ENCODE measurements around the gene KIAA0232.

KIAA0232 gene

DNA sequence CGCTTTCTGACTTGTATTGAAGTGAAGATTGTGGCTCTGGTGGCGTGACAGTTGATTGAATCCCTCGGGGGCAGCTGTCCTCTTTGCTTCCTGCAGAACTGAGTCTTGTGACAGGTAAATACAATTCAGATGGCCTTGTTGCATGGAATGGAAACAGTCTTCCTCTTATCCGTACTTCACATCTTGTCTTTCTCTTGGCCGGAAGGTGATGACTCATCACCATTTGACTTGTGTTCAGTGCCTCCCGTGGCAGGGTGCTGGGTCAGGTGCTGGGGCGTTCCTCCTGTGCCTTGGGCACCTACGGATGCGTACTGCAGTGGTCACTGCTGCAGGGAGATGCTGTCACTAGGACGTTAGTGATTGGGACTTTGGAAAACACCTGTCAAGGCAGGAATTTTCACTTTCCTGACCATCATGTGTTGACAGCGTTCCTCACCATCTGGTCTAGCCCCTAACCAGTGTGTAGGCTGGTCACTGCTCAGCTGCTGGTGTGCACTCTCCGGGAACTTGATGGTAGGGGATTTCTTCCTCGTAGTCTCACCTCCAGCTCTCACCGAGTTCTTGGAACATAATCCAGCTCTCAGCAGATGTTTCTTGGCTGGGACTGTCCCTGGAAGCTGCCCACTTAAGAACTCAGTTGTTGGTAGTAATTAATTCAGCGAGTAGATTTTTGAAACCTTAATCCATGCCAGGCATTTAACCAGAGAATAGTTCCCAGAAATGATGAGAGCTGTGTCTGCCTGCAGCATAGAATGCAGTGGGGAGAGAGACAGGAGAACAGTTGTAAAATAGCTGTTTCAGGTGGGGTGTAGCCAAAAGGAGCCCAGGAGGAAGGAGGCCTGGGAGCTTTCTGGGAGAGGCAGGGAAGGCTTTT, 134.3 kb downstream of the KIAA0232 start:
- peak; percentile 61 to 76 (median 72) for DNase-seq

DNA sequence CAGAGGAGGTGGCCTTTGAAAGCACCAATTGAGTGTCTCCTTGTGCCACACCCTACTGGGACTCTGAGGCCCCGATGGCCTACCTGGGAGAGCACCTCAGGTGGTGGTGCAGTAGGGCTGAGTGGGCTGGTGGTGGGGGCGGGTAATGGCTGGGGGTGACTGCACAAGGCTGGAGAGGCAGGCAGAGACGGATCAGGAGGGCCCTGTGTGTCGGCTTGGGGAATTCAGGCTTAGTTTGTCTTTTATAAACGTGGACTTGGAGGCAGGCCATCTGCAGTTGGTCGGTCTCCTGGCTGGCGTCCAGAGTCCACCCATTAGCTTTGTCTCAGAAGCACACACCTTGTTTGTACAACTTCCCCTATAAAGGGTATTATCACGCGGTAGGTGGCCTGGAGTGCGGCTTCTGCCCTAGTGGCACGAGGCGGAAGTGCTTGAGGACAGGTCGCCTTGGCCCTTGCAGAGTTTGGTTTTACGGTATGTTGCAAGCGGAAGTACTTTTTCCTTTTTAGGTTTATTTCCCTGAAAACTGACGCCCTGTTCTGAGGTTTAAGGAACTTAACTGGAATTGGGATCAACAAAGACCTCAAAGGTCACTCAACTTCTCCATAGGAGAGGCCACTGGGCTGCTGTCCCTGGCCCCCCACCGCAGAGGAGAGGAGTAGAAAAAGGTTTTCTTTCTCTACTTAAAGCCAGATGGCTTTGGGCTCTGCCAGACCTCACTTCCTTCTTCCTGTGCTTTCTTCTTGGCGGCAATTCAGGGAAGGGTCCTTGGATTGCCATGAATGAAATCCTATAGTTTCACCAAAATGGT, 135.1 kb downstream of the KIAA0232 start:
- peak; percentile 83 to 93 (median 87) for DNase-seq

DNA sequence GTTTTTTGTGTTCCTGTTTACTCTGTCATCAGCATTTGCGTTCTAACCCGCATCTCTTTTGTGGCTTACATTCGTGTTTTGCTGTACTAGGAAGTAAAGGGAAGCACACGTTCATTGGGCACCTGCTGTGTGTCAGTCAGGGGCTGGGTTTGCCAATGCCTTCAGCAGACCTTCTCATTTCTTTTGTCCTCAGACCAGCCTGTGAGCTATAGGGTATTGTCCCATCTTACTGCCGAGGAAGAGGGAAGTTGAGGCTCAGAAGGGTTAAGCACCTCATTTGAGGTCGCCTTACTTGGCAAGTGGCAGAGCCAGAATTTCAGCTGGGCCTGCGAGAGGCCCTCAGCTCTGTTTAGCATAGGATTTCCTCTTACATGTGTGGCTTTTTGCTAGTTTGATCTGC, 135.8 kb downstream of the KIAA0232 start:
- peak in 3 of 4 experiments; percentile 38 to 51 (median 49) for DNase-seq

- DNase-seq, result no peak
Measured at GRCh38 chr4:6920171-6920570, 137.6 kb downstream of the KIAA0232 start.

DNA sequence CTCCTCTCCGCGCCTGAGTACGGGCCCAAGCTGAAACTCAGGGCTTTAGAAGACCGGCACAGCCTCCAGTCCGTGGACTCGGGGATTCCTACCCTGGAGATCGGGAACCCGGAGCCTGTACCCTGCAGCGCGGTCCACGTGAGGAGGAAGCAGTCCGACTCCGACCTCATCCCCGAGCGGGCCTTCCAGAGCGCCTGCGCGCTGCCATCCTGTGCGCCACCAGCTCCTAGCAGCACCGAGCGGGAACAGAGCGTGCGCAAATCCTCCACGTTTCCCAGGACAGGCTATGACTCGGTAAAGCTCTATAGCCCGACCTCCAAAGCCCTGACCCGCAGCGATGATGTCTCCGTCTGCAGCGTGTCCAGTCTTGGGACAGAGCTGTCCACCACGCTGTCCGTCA, 141.0 kb downstream of the KIAA0232 start:
- DNase-seq, result no peak

GRCh38 chr4:6924361-6924779, 141.8 kb downstream of the KIAA0232 start:
- DNase-seq, result no peak

DNA sequence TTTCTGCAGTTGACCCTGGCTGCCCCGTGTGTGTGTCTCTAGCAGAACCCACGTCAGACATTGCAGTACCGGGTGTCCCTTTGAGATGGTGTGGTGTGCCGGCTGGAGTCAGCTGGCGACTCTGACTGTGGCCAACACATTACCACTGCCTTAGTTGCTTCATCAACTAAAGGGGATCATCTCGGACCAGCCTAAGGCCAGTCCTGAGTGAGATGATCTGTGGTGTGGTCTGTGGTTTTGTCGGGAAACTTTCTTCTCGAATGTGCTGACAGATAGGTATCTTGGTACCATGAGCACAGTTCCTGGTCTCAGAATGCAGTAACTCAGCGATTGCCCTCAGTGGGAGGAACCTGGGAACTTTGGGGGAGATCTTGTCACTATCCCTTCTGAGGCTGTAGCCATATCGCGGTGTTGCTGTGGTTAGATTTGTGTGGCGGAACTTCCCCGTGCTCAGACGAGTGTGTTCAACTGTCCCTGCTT, 142.9 kb downstream of the KIAA0232 start:
- DNase-seq, result peak; percentile 74 to 87 (median 75)

GRCh38 chr4:6926081-6926480, 143.6 kb downstream of the KIAA0232 start:
- DNase-seq, result peak; percentile 78 to 94 (median 87)

GRCh38 chr4:6926681-6927478, 144.4 kb downstream of the KIAA0232 start:
- peak; percentile 52 to 84 (median 72) for DNase-seq

DNA sequence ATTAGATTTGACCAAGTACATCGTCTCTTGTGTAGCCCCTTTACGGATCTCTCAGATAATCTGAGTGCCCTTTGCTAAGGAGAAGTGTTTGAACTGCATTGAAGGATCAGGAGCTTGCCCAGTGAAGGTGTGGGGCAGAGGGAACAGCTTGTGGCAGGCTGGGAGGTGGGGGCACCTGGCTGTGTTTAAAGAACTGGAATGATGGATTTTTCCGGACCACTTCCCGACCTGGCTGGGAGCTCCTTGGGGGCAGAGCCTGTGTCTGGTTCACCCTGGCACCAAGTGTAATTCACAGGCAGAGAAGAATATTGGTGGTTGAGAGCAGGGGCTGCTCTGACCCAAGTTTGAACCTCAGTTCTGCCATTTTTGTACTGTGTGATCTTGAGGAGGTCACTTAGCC, 145.6 kb downstream of the KIAA0232 start:
- no peak for DNase-seq

DNA sequence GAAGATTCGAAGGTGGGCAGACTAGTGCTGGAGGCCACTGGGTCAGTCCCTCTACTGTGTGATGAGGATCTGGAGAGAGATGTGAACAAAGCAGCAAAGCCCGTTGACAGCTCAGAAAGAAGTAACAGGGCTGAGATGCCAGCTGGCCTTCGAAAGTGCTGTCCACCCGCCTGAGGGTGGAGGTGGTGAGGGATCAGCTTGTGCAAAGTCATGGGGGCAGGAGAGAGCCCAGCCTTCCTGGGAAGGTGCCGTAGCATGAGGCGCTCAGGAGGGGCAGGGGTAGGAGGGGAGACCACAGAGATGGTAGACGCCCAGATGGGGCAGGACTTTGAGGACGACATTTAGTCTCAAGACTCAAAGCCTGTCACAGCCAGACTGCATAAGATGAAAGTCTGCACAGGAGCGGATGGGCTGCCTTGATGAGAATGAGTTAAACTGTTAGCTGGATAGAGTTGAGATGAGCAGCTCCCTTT, 146.8 kb downstream of the KIAA0232 start:
- peak in 1 of 4 experiments; percentile 33 for DNase-seq

DNA sequence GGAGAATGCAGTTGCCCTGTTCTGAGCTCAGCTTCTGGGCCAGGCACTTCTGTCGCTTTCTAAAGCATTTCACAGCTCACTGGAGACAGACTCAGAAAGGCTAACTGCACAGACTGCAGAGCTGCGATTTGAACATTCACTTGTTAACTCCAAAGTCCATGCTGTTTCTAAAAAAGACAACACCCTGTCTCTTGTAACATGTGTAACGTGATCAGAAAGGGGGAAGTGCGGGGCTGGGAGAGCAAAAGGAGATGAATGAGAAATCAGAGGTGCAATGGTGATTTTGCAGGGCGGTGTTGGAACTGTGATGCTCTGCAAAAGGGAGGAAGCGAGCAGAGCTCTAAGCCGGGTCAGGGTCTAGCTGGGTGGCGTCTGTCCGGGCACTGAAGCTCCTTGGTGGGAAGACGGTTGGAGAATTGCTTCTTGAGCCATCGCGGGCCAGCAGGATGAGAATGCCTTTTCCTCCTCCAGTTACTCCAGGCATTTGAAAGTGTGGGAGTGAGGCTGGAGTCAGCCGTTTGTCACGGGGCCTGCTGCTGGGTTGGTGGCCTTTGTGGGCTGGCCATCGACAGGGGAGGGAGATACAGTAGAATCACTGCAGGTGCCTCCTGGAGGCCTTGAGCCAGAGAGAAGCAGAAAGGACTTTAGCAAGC, 147.4 kb downstream of the KIAA0232 start:
- DNase-seq, result peak; percentile 56 to 82 (median 79)

DNA sequence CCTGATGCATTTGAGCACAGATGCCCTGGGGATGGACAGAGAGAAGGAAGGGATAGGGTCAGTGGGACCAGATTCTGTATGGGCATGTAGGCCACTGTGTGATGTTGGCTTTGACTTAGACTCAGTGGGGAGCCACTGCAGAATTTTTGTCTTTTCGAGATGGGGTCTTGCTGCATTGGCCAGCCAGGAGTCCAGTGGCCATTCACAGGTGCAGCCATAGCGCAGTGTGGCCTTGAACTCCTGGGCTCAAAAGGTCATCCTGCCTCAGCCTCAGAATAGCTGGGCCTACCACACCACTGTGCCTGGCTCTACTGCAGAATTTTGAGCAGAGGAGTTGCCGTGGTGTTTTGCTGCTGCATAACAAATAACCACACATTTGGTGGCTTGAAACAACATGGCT, 149.9 kb downstream of the KIAA0232 start:
- no peak for DNase-seq

DNA sequence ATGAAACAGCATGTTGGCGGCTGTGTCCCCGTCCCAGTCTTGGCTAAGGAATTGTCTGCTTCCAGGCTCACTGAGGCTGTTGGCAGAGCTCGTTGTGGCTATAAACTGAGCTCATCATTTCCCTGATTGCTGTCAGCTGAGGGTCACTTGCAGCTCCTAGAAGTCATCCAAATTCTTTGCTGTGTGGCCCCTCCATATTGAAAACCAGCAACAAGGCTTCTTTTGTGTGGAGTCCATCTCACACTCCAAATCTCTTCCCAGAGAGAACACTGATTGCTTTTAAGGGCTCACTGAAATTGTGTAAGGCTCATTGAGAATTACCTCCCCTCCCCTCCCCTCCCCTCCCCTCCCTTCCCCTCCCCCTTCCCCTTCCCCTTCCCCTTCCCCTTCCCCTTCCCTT, 150.4 kb downstream of the KIAA0232 start:
- DNase-seq, result no peak
